8988T (cell line): ENCODE measurements around the gene TMEM185B.
"Not testable (repeated sequence)": the region's sequence is repeated elsewhere in the genome, so short reads cannot be mapped to it uniquely, and the experiment has no call there.

ENCODE experiments used
- DNase-seq: peaks from one replicate; pipeline ENCODE4 v3.0.0; 2011

The TMEM185B gene

DNA sequence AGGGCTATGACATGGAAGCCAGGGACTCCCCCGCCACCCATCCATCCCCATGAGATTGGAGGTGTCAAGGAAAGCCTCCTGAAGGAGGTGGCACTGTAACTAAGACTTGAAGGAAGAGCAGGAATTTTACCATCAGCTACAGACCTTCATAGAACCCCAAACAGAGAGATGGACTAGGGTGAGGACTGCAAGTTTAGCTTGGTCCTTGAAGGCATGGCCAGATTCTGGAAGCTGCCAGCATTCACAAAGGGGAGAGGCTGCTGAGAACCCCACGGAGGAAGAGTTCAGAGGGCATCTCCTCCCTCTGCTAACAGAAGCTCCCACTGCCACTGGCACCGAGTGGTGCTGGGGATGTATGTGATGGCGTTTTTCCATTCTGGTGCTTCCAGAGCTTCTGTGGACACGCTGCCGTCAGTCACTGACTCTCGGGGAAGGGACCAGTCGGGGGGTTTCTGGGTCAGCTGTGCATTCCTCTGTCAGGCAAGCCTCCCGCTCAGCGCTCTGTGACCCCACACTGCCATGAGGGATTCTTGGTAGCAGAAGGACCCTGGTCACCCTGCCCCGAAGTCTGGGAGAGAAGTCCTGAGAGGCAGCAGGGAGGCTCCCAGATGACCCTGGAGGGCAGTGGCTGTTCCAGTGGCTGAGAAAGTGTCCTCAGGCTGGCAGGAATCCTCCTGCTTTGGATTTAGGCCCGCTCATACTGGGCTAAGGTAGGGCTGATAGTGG lies 18.1 kb downstream of the TMEM185B start:
- DNase-seq = no peak

GRCh38 chr2:120204417-120204816 lies 18.8 kb downstream of the TMEM185B start:
- DNase-seq = no peak

DNA sequence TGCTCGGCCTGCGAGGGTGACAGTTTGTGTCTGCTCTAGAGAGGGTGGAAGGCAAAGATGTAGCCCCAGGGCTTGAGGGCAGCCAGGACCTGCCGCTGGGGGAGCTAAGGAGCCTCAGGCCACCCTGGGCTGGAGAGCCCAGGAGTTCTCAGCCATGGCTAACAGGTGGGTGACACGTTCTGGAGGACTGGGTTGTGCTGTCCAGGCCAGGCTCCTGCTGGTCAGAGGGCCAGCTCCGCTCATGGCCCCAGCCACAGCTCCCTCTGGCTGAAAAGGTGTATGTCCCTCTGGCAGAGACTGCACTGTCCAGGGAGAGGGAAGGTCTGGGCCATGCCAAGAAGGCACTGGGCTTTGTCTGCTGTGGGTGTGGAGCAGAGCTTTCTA lies 19.2 kb downstream of the TMEM185B start:
- no peak for DNase-seq

DNA sequence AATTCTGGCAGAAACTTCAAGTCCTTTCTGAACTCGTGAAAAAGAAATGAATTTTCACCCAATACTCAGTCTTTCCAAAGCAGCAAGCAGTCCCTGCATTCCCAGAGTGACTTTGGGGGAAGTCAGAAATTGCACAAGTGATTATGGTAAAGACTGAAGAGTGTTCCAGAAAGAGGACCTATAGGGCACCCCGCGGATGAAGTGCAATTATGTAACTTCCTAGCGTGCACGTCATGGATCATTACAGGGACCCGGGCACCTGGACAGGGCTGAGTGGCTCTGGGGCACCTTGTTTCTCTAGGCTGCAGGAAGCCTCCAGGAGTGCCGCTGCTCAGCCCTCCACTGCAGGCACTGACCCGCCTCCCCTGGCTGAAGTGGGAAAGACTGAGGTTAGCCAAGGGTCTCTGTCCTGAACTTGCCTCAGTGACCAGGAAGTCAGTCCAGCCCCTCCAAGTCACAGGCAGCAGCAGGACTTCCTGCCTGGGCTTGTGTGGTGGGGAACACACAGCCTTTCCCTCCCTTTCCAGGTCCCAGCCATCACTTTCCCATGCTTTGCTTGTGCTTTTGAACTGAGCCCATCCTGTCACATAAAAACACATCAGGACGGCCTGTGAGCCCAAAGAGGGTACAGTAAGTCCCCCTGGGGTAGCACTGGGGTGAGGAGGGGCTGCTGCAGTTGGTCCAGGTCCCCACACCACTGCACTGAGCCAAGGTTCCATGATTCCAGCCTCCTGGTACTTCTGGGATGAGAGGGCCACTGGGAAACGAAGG lies 19.8 kb downstream of the TMEM185B start:
- no peak for DNase-seq

DNA sequence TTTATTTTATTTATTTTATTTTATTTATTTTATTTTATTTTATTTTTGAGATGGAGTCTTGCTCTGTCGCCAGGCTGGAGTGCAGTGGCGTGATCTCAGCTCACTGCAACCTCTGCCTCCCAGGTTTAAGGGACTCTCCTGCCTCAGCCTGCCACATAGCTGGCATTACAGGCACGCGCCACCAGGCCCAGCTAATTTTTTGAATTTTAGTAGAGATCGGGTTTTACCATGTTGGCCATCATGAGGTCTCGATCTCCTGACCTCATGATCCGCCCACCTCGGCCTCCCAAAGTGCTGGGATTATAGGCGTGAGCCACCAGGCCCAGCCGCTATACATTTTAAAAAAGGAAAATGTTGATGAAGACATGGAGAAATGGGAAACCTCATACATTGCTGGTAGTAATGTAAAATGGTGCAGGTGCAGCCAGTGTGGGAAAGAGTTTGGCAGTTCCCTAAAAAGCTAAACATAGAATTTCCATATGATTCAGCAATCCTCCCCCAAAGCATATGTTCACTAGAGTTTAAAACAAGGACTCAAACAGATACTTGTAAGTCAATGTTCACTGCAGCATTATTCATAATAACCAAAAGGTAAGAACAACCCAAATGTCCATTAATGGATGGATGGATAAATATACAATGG lies 23.3 kb downstream of the TMEM185B start:
- not testable (repeated sequence) for DNase-seq

DNA sequence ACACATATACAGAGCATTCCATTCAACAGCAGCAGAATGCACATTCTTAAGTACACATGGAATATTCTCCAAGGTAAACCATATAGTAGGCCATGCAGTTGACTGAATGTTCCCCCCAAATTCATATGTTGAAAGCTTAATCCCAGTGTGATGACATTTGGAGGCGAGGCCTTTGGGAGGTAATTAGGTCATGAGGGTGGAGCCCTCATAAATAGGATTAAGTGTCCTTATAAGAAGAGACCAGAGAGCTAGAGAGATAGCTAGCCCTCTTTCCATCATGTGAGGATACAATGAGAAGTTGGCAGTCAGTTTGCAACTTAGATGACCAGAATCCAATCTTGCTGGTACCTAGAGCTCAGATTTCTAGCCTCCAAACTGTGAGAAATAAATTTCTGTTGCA lies 27.6 kb downstream of the TMEM185B start:
- DNase-seq = no peak

DNA sequence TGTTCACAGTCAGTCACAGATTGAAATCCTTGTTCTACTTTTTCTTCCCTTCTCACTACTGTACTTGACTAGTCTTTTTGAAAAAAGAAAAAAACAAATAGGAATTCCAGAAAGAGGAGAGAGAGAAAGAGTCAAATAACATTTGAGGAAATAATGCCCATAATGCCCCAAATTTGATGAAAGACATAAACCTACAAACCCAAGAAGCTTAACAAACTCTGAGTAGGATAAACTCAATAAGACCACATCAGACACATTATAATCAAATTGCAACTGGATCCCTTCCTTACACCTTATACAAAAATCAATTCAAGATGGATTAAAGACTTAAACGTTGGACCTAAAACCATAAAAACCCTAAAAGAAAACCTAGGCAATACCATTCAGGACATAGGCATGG lies 30.9 kb downstream of the TMEM185B start:
- DNase-seq = no peak

GRCh38 chr2:120189189-120189588 lies 34.0 kb downstream of the TMEM185B start:
- DNase-seq = no peak

DNA sequence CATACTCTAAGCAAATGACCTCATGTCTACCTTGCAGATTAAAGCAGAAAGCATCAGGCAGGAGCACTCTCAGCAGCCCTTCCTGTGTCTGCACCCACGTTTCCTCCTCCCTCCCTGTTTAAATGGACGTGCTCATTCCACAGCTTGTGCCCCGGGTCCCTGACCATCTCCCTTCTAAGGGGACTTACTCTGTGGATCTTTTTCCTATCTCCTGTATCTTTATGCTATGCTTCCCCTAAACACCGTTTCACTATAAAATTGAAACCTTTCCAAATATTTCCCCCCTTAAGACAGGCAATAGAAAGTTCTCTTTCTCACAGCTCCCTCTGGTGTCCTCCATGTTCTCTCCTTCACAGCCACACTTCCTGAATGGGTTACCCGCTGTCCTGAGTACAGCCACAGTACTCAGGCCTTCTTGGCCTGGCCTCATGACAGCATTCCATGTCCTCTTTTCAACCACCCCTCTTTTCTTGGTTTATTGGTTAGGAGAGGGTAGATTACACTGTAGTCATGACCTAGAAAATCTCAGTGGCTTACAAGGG lies 41.1 kb downstream of the TMEM185B start:
- DNase-seq = no peak

- no peak for DNase-seq
These were observed 43.1 kb downstream of the TMEM185B start for GRCh38 chr2:120180066-120180465.

- no peak for DNase-seq
These were observed 43.8 kb downstream of the TMEM185B start for GRCh38 chr2:120179396-120179795.

DNA sequence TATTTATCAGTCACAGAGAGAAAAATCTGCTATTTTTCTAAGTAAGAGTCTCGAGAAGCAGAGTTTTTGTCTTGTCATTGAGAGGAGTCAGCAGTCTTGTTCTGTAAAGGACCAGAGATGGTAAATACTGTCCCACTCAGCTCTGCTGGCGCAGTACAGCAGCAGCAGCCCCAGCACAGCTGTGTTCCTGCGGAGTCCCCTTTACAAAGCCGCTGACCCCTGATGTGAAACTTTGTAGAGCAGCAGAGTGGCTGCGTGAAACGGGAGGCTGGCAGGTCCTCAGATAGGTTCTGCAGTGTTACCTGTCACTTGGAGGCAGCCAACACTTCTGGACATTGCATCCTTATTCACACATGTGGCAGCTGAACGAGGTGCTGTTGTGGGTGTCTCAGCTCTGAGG lies 45.2 kb downstream of the TMEM185B start:
- DNase-seq = no peak

- no peak for DNase-seq
These were observed 46.1 kb downstream of the TMEM185B start for GRCh38 chr2:120177001-120177621.

DNA sequence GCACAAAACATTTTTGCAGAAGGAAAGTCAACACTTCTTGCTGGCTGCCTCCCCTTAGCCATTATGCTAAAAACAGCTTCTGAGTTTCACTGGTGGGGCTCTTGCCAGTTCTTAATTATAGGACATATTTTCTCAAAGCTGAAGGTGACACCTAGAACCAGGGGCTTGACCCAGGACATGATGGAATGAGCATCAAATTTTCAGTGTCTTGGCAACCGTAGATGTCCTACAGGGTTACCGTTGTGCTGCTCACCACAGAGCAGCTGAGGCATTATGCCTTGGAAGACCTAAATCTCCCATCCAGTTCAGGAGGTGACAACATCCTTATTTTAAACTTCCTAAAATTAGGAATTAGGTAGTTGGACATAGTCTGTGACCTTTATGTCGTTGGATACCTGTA lies 46.7 kb downstream of the TMEM185B start:
- no peak for DNase-seq

DNA sequence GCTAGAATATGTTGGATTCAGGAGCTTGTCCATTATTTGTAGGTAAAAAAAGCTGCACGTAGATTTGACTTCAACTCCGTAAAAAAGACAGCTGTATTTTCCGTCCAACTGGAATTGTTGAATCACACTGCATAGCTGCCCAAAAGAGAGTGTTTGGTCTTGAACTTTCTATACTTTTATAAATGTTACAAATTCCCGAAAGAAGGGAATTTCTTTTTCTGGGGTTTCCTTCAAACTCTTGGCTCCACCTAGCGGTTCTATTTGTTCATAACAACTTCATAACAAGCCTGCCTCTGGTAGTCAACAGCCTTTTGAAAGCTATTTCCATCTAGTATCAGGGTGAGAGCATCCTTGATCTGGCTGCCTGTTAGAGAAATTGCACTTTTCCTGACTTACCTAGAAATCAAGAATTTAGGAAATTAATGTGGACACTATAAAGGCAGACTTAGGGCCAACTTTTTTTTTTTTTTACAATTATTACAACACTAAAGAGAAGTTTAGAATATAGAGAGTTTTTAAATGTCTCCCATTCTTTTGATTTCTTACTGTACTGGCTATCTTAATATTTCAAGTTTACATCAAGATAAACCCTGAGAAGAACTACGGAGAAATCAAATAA lies 48.1 kb downstream of the TMEM185B start:
- DNase-seq = peak; percentile 45
